Loucy (cell line): ENCODE results near the gene PHEX.

Source experiments
- CTCF ChIP-seq: fragments of 200-600 bp; sonication (generic); conservative IDR thresholded peaks from 2 replicates; pipeline ENCODE4 v1.5.1; 2014; ENCODE audit warnings: mild to moderate bottlenecking, antibody characterized with exemption, low read length
- EZH2phosphoT487 ChIP-seq: fragments of 200-600 bp; IDR thresholded peaks from 2 replicates; pipeline ENCODE4 v1.6.1; 2018; ENCODE audit warnings: antibody characterized with exemption, mild to moderate bottlenecking, moderate library complexity, borderline replicate concordance

DNA sequence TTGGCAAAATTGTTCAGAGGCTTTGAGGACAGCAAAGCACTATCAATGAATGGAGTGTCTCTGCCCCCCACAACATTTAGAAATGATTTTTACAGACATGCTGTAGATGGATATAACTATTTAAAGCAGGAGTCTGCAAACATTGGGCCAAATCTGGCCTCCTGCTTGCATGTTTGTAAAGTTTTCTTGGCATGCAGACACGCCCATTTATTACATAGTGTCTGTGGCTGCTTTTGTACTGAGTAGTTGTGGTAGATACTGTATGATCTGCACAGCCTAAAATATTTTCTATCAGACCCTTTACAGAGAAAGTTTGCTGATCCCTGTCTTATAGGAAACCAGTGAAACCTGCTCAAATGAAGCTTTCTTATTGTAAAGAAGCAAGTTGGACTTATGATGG lies 45.5 kb upstream of the PHEX start:
- TF ChIP-seq CTCF (no peak), EZH2phosphoT487 (no peak)
